Measurements from ENCODE around the gene ANXA6. TPM values are rescaled to one million over a fixed set of nuclear protein-coding genes. Genes with fewer than 3 reads are reported as not detected.
A peak's percentile ranks its signal among the peaks of the same experiment; 100 is the strongest.

The ANXA6 gene
- total RNA-seq, 3 donors from 2014 or later (not counting 1 experiment from before 2014, with no cell fraction given): 504 to 629 (median 535) TPM

GRCh38 chr5:151113651-151114050, 43.9 kb downstream of the ANXA6 start:
- WGBS (ENCODE audit: insufficient coverage): 78% methylated on average over 3 of the region's 3 CpGs
- intact Hi-C loops (cut with micrococcal nuclease): loop anchor here (2.0 kb wide), 1 partner anchor 15 kb away; no protein-coding TSS in a partner anchor
- ATAC-seq (no peak), DNase-seq (no peak)
- peak overlapping the region; percentile 27 to 82 for H3K27ac Mint-ChIP-seq
- Histone ChIP-seq H3K4me1 (ENCODE audit: control insufficient read depth, insufficient read depth, low read length) (peaks cover 5% of the 10 kb centered on the region), H3K36me3 (ENCODE audit: control insufficient read depth, insufficient read depth, low read length) (peaks cover 85% of the 10 kb centered on the region), H3K9me3 (ENCODE audit: control insufficient read depth, insufficient read depth, low read length) (no peaks in the 10 kb centered on the region), H3K27ac (ENCODE audit: low read length) (no peak overlapping the region), H3K27me3 (ENCODE audit: control insufficient read depth, insufficient read depth, low read length) (no peaks in the 10 kb centered on the region), H3K4me3 (ENCODE audit: low read length) (no peak overlapping the region)
- TF ChIP-seq CTCF (IDR thresholded peaks at IDR 0.05): no peak
- H3K4me3 Mint-ChIP-seq: no peak overlapping the region
- no peaks in the 10 kb centered on the region for H3K27me3 Mint-ChIP-seq (ENCODE audit: low read depth in 2 of 2)
- peaks cover 8% of the 10 kb centered on the region for H3K36me3 Mint-ChIP-seq
- H3K9me3 Mint-ChIP-seq: no peaks in the 10 kb centered on the region
- H3K4me1 Mint-ChIP-seq: peaks cover 9 to 15% of the 10 kb centered on the region in 2 donors

- Mint-ChIP-seq H3K36me3 (peaks cover 10% of the 10 kb centered on the region), H3K4me1 (peaks cover 10 to 13% of the 10 kb centered on the region in 2 donors), H3K27me3 (ENCODE audit: low read depth in 2 of 2) (no peaks in the 10 kb centered on the region), H3K27ac (no peak overlapping the region), H3K4me3 (no peak overlapping the region), H3K9me3 (no peaks in the 10 kb centered on the region)
- Histone ChIP-seq H3K27ac (ENCODE audit: low read length) (no peak overlapping the region), H3K36me3 (ENCODE audit: control insufficient read depth, insufficient read depth, low read length) (peaks cover 86% of the 10 kb centered on the region), H3K4me1 (ENCODE audit: control insufficient read depth, insufficient read depth, low read length) (peaks cover 5% of the 10 kb centered on the region), H3K9me3 (ENCODE audit: control insufficient read depth, insufficient read depth, low read length) (no peaks in the 10 kb centered on the region), H3K27me3 (ENCODE audit: control insufficient read depth, insufficient read depth, low read length) (no peaks in the 10 kb centered on the region), H3K4me3 (ENCODE audit: low read length) (no peak overlapping the region)
- ATAC-seq (no peak), DNase-seq (no peak)
- WGBS (ENCODE audit: insufficient coverage): 84% methylated on average over 3 of the region's 3 CpGs
- intact Hi-C loops (cut with micrococcal nuclease): no loop called here
- TF ChIP-seq CTCF (IDR thresholded peaks at IDR 0.05): no peak
Measured at GRCh38 chr5:151110992-151111391, 46.6 kb downstream of the ANXA6 start.

- DNase-seq: no peak
- Mint-ChIP-seq H3K4me3 (no peak overlapping the region), H3K27me3 (ENCODE audit: low read depth in 2 of 2) (no peaks in the 10 kb centered on the region), H3K9me3 (no peaks in the 10 kb centered on the region), H3K36me3 (peaks cover 11% of the 10 kb centered on the region), H3K27ac (peak overlapping the region in 1 of 2 donors; percentile 18), H3K4me1 (peaks cover 10% of the 10 kb centered on the region in 2 donors)
- TF ChIP-seq CTCF (IDR thresholded peaks at IDR 0.05): no peak
- no peak for ATAC-seq
- Histone ChIP-seq H3K4me1 (ENCODE audit: control insufficient read depth, insufficient read depth, low read length) (peaks cover 1% of the 10 kb centered on the region), H3K36me3 (ENCODE audit: control insufficient read depth, insufficient read depth, low read length) (peaks cover 88% of the 10 kb centered on the region), H3K27ac (ENCODE audit: low read length) (no peak overlapping the region), H3K27me3 (ENCODE audit: control insufficient read depth, insufficient read depth, low read length) (no peaks in the 10 kb centered on the region), H3K9me3 (ENCODE audit: control insufficient read depth, insufficient read depth, low read length) (no peaks in the 10 kb centered on the region), H3K4me3 (ENCODE audit: low read length) (no peak overlapping the region)
- intact Hi-C loops (cut with micrococcal nuclease): no loop called here
- 79% methylated on average over 10 of the region's 11 CpGs for WGBS (ENCODE audit: insufficient coverage)
Measured at GRCh38 chr5:151110122-151110681, 47.4 kb downstream of the ANXA6 start.

GRCh38 chr5:151108566-151108965, 49.0 kb downstream of the ANXA6 start:
- H3K27ac ChIP-seq (ENCODE audit: low read length): no peak overlapping the region
- H3K36me3 ChIP-seq (ENCODE audit: control insufficient read depth, insufficient read depth, low read length): peaks cover 96% of the 10 kb centered on the region
- H3K27ac Mint-ChIP-seq: peak overlapping the region in 1 of 2 donors; percentile 11
- ATAC-seq (no peak), DNase-seq (no peak)
- H3K4me3 ChIP-seq (ENCODE audit: low read length): no peak overlapping the region
- H3K9me3 ChIP-seq (ENCODE audit: control insufficient read depth, insufficient read depth, low read length): no peaks in the 10 kb centered on the region
- intact Hi-C loops (cut with micrococcal nuclease): no loop called here
- no peaks in the 10 kb centered on the region for H3K9me3 Mint-ChIP-seq
- TF ChIP-seq CTCF (IDR thresholded peaks at IDR 0.05): no peak
- peaks cover 12 to 13% of the 10 kb centered on the region in 2 donors for H3K4me1 Mint-ChIP-seq
- 98% methylated on average over 8 of the region's 8 CpGs for WGBS (ENCODE audit: insufficient coverage)
- no peaks in the 10 kb centered on the region for H3K4me1 ChIP-seq (ENCODE audit: control insufficient read depth, insufficient read depth, low read length)
- peaks cover 11% of the 10 kb centered on the region for H3K36me3 Mint-ChIP-seq
- no peak overlapping the region for H3K4me3 Mint-ChIP-seq
- H3K27me3 ChIP-seq (ENCODE audit: control insufficient read depth, insufficient read depth, low read length): no peaks in the 10 kb centered on the region
- no peaks in the 10 kb centered on the region for H3K27me3 Mint-ChIP-seq (ENCODE audit: low read depth in 2 of 2)

Measured in natural killer cell (primary cell).